Heart right ventricle (tissue), 16 donors: Measurements from ENCODE around the gene ZNF516. TPM values are rescaled to one million over a fixed set of nuclear protein-coding genes. Genes with fewer than 3 reads are reported as not detected.

Experiments used
- ATAC-seq, 8 donors: fragments of 200-7000 bp; cut with Tn5 transposase; one replicate each; pipeline ENCODE4 v1.9.1; 2020; ENCODE audit warnings: mild to moderate bottlenecking in 8 of 8, moderate library complexity in 8 of 8, moderate number of reproducible peaks in 1 of 8
- DNase-seq, 2 donors: peaks; one replicate each; pipeline ENCODE4 v3.0.0-alpha.2; 2020
- H3K27ac ChIP-seq, 10 donors: fragments of 200-600 bp; sonication (generic) in 2 of 10; one replicate each; pipeline versions ENCODE4 v1.5.0 to v1.8.0; 2020 to 2022; ENCODE audit warnings: mild to moderate bottlenecking in 3 of 10
- H3K27me3 ChIP-seq, 7 donors: fragments of 200-600 bp; one replicate each; pipeline ENCODE4 v1.8.0; 2021 to 2022; ENCODE audit warnings: mild to moderate bottlenecking in 2 of 7
- H3K36me3 ChIP-seq, 9 donors: fragments of 200-600 bp; sonication (generic) in 1 of 9; one replicate each; pipeline versions ENCODE4 v1.5.0 to v1.8.0; 2020 to 2022; ENCODE audit warnings: mild to moderate bottlenecking in 2 of 9
- H3K4me1 ChIP-seq, 9 donors: fragments of 200-600 bp; sonication (generic) in 1 of 9; one replicate each; pipeline versions ENCODE4 v1.5.0 to v1.8.0; 2020 to 2022; ENCODE audit warnings: mild to moderate bottlenecking in 4 of 9
- H3K4me3 ChIP-seq, 10 donors: fragments of 200-600 bp; sonication (generic) in 2 of 10; one replicate each; pipeline versions ENCODE4 v1.5.0 to v1.8.0; 2020 to 2022; ENCODE audit warnings: mild to moderate bottlenecking in 7 of 10, moderate library complexity in 2 of 10
- H3K9me3 ChIP-seq, 11 donors: fragments of 200-600 bp in 10 of 11; sonication (generic) in 2 of 11; one replicate each; pipeline versions ENCODE4 v1.5.0 to v1.8.0; 2013 to 2022; ENCODE audit warnings: mild to moderate bottlenecking in 2 of 11, control low read depth in 1 of 11, moderate library complexity in 1 of 11
- WGBS, 2 donors: extraction: QIAGEN DNeasy Blood & Tissue Kit; methylation state at CpG; one replicate each; pipeline ENCODE4 v1.1.7; 2013; ENCODE audit warnings: inconsistent platforms in 1 of 2; 5-methylcytosine and 5-hydroxymethylcytosine counted together
- intact Hi-C, 10 donors: fragments of 100-400 bp; cut with DNase I; formaldehyde crosslinking; loops; one replicate each; pipeline versions ENCODE4 v1.11.1 to v1.14.2; 2022
- polyA plus RNA-seq, 2 donors: library from polyadenylated mRNA; stranded (reverse); fragments of 200-250 nt; gene quantifications; one replicate each; pipeline ENCODE4 v1.2.3, GENCODE V29; 2013
- total RNA-seq, 10 donors: library from RNA; stranded (reverse); fragmentation: NEBNext Ultra II Directional in 3 of 10; extraction: Animal tissue kit (Norgen Biotek cat#: 25700) in 3 of 10; gene quantifications; one replicate each; pipeline versions ENCODE4 v1.2.1 to v1.2.4, GENCODE V29; 2021 to 2023
- TF ChIP-seq, protein P1 (sequence below), 9 donors: fragments of 200-600 bp; sonication (generic) in 2 of 9; IDR thresholded peaks; one replicate each; pipeline versions ENCODE4 v1.5.0 to v1.8.0; 2021 to 2022; ENCODE audit warnings: antibody characterized with exemption in 9 of 9, mild to moderate bottlenecking in 5 of 9, moderate library complexity in 1 of 9
- donor health status: Arrhythmogenic right ventricular cardiomyopathy.
- donor health status: ischemic (EF 13 %, LVEDD 7.1; RV severe dilation, severe dysfunction).
- donor health status: healthy with polysubstance abuse.
- donor health status: DM: no; HTN: yes; CAD: no.
- donor health status: DM: no; HTN: no; CAD: no.
- donor health status: ischemic (EF 25% LVEDD 6.9; RV normal size, moderate dysfunction).
- donor health status: ischemic (EF 25% LVEDD 5.7; RV mildly dilated, moderate dysfunction).
- donor health status: healthy.
- donor health status: DM: yes; HTN: yes; CAD: no.
- donor health status: Ischemic cardiomyopathy.
- donor health status: ischemic (EF 35%, LVEDD 5.7; RV mildly dilated, moderate dysfunction).
- donor health status: nonischemic (EF 11% LVEDD 7.7; RV severe dilation, severe dysfunction).
- donor health status: DM: yes; HTN: yes; CAD: no.
- donor health status: PGD.
- donor health status: ischemic (EF 29% LVEDD 5.4; RV normal size, mild dysfunction).
- donor health status: nonischemic (EF 23%, LVEDD 6.1; RV moderate dilation, normal function).

The ZNF516 gene
- total and polyA plus RNA-seq, 12 donors, result 2.6 to 24.8 (median 17.3) TPM

DNA sequence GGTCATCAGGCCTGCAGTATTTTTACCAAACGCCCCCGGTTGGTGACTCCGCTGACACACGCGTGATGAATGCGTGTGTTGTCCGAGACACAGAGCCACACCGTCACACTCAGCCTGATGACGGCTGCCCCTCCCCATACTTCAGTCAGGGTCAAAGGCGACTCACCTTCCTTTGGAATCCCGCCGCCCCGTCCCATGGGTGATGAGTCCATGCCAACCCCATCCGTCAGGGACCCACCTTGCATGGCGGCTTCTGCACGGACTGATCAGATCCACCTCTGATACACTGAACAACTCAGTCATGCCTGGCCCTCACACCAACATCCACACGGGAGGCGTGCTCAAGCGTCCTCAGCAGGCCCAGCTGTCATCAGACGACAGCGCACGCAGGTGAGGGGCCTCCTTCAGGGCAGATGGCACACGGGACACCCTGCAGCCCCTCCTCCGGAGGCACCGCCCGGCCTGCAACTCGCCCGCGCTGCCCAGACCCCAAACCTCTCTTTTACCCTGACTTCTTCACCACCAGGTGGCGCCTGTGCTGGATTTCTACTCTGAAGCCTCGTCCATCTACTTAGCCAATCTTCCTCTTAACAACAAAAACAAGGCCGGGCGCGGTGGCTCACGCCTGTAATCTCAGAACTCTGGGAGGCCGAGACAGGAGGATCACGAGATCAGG, 89.2 kb downstream of the ZNF516 start:
- Histone ChIP-seq H3K4me1 (peaks cover 0 to 32% (median 9%) of the 10 kb centered on the region in 9 donors), H3K4me3 (no peak overlapping the region), H3K9me3 (no peaks in the 10 kb centered on the region), H3K27ac (no peak overlapping the region), H3K27me3 (no peaks in the 10 kb centered on the region), H3K36me3 (peaks cover 0 to 10% (median 0%) of the 10 kb centered on the region in 9 donors)
- TF ChIP-seq, protein P1, sequence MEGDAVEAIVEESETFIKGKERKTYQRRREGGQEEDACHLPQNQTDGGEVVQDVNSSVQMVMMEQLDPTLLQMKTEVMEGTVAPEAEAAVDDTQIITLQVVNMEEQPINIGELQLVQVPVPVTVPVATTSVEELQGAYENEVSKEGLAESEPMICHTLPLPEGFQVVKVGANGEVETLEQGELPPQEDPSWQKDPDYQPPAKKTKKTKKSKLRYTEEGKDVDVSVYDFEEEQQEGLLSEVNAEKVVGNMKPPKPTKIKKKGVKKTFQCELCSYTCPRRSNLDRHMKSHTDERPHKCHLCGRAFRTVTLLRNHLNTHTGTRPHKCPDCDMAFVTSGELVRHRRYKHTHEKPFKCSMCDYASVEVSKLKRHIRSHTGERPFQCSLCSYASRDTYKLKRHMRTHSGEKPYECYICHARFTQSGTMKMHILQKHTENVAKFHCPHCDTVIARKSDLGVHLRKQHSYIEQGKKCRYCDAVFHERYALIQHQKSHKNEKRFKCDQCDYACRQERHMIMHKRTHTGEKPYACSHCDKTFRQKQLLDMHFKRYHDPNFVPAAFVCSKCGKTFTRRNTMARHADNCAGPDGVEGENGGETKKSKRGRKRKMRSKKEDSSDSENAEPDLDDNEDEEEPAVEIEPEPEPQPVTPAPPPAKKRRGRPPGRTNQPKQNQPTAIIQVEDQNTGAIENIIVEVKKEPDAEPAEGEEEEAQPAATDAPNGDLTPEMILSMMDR (IDR thresholded peaks at IDR 0.05), result peak; percentile 5 to 62 (median 43)
- intact Hi-C loops, result loop anchor here in 2 of 10 donors (10.0 kb wide), 2 partner anchors 89 to 219 kb away; partner anchors contain the start of gene ZNF516 (in 1 of the 2)
- ATAC-seq, result peak in 4 of 8 donors; percentile 29 to 54 (median 38)
- 80 to 88% methylated on average over 37 of the region's 37 CpGs for WGBS, 2 donors
- peak in 1 of 2 donors; percentile 57 for DNase-seq

DNA sequence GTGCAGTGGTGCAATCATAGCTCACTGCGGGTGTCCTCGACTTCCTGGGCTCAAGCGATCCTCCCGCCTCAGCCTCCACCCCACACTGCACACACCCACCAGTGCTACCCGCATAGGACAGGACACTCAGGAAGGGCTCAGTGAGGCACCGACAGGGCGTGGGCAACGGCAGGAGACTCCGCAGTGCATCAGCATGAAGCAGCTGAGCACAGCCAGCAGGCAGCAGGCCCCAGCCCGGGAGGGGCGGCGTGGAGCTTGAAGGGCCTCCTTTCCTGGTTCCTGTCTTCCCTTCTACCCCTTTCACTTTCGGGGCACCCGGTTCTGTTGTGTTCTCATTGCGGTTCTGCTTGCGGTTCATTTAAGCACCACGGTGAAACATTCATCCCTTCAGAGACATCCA, 89.8 kb downstream of the ZNF516 start:
- intact Hi-C loops, result loop anchor here in 2 of 10 donors (10.0 kb wide), 2 partner anchors 90 to 220 kb away; partner anchors contain the start of gene ZNF516 (in 1 of the 2)
- TF ChIP-seq, protein P1 (IDR thresholded peaks at IDR 0.05), result no peak
- H3K27ac ChIP-seq, result no peak overlapping the region
- no peaks in the 10 kb centered on the region for H3K9me3 ChIP-seq
- ATAC-seq (no peak), DNase-seq (no peak)
- H3K27me3 ChIP-seq, result no peaks in the 10 kb centered on the region
- 87 to 89% methylated on average over 17 of the region's 17 CpGs for WGBS, 2 donors
- H3K36me3 ChIP-seq, result peaks cover 0 to 10% (median 0%) of the 10 kb centered on the region in 9 donors
- H3K4me3 ChIP-seq, result no peak overlapping the region
- H3K4me1 ChIP-seq, result peaks cover 0 to 30% (median 9%) of the 10 kb centered on the region in 9 donors

- H3K27ac ChIP-seq, result no peak overlapping the region
- 95 to 97% methylated on average over 8 of the region's 8 CpGs for WGBS, 2 donors
- intact Hi-C loops, result loop anchor here in 3 of 10 donors (5.0 to 10.0 kb wide), 4 partner anchors 90 to 303 kb away; partner anchors contain the start of gene ZNF516 (in 1 of the 3)
- peaks cover 0 to 10% (median 0%) of the 10 kb centered on the region in 9 donors for H3K36me3 ChIP-seq
- no peak overlapping the region for H3K4me3 ChIP-seq
- H3K9me3 ChIP-seq, result no peaks in the 10 kb centered on the region
- ATAC-seq, result no peak
- no peaks in the 10 kb centered on the region for H3K27me3 ChIP-seq
- TF ChIP-seq, protein P1 (IDR thresholded peaks at IDR 0.05), result no peak
- no peak for DNase-seq
- peaks cover 0 to 24% (median 8%) of the 10 kb centered on the region in 9 donors for H3K4me1 ChIP-seq
Observed at GRCh38 chr18:76404345-76404831, 90.7 kb downstream of the ZNF516 start.

- intact Hi-C loops, result loop anchor here in 3 of 10 donors (5.0 to 10.0 kb wide), 4 partner anchors 92 to 305 kb away; partner anchors contain the start of gene ZNF516 (in 1 of the 3)
- no peaks in the 10 kb centered on the region for H3K9me3 ChIP-seq
- WGBS, 2 donors, result 93% methylated on average over 43 of the region's 43 CpGs
- peak overlapping the region in 1 of 10 donors; percentile 42 for H3K27ac ChIP-seq
- DNase-seq (no peak), ATAC-seq (no peak)
- H3K27me3 ChIP-seq, result no peaks in the 10 kb centered on the region
- H3K4me3 ChIP-seq, result no peak overlapping the region
- TF ChIP-seq, protein P1 (IDR thresholded peaks at IDR 0.05), result no peak
- H3K36me3 ChIP-seq, result peaks cover 0 to 10% (median 0%) of the 10 kb centered on the region in 9 donors
- peaks cover 0 to 28% (median 11%) of the 10 kb centered on the region in 9 donors for H3K4me1 ChIP-seq
Observed at GRCh38 chr18:76402026-76402990, 92.7 kb downstream of the ZNF516 start.
